GM10266 (cell line): ENCODE results near the gene PKP1.

Experiments used
- DNase-seq: peaks from one replicate; pipeline ENCODE4 v3.0.0; 2012; ENCODE audit errors: extremely low spot score
- CTCF ChIP-seq: IDR thresholded peaks from 2 replicates; pipeline ENCODE4 v1.5.1; 2012; ENCODE audit warnings: mild to moderate bottlenecking, low read depth; ENCODE audit not compliant: control insufficient read depth, insufficient read depth; ENCODE audit errors: missing control alignments

The PKP1 gene

GRCh38 chr1:201358596-201358995 lies 75.3 kb downstream of the PKP1 start:
- DNase-seq = no peak
- no peak for TF ChIP-seq CTCF

- DNase-seq = no peak
- no peak for TF ChIP-seq CTCF
Measured at GRCh38 chr1:201359031-201359872, 75.9 kb downstream of the PKP1 start.

- no peak for DNase-seq
- TF ChIP-seq CTCF = no peak
Measured at GRCh38 chr1:201359873-201360210, 76.5 kb downstream of the PKP1 start.

- TF ChIP-seq CTCF = no peak
- no peak for DNase-seq
Measured at GRCh38 chr1:201360486-201360885, 77.2 kb downstream of the PKP1 start.

- no peak for TF ChIP-seq CTCF
- DNase-seq = no peak
Measured at GRCh38 chr1:201360901-201361651, 77.8 kb downstream of the PKP1 start.

GRCh38 chr1:201361652-201362504 lies 78.6 kb downstream of the PKP1 start:
- peak; percentile 76 for TF ChIP-seq CTCF
- DNase-seq = peak; percentile 74

- no peak for DNase-seq
- TF ChIP-seq CTCF = no peak
Measured at GRCh38 chr1:201362906-201363305, 79.6 kb downstream of the PKP1 start.
